Endometrial microvascular endothelial cells (primary cell): Measurements from ENCODE around the gene FTO. TPM values are rescaled to one million over a fixed set of nuclear protein-coding genes. Genes with fewer than 3 reads are reported as not detected.

ENCODE experiments used
- in situ Hi-C: cut with HindIII; loops from 2 replicates; pipeline ENCODE4 v1.10.0; 2017; ENCODE audit warnings: low sequenced_read_pairs, low pct_unique_long_range_greater_than_20kb; ENCODE audit errors: inconsistent ontology term
- total RNA-seq: library from RNA; depleted of rRNA; stranded (reverse); fragments of >200 nt; gene quantifications from one replicate; pipeline ENCODE4 v1.2.3, GENCODE V29; 2015; ENCODE audit errors: inconsistent ontology term

Gene FTO
- total RNA-seq, 1 donor from 2014 or later: 128 TPM

- in situ Hi-C loops: no loop called here
Measured at GRCh38 chr16:54107583-54108202, 403.7 kb downstream of the FTO start.

DNA sequence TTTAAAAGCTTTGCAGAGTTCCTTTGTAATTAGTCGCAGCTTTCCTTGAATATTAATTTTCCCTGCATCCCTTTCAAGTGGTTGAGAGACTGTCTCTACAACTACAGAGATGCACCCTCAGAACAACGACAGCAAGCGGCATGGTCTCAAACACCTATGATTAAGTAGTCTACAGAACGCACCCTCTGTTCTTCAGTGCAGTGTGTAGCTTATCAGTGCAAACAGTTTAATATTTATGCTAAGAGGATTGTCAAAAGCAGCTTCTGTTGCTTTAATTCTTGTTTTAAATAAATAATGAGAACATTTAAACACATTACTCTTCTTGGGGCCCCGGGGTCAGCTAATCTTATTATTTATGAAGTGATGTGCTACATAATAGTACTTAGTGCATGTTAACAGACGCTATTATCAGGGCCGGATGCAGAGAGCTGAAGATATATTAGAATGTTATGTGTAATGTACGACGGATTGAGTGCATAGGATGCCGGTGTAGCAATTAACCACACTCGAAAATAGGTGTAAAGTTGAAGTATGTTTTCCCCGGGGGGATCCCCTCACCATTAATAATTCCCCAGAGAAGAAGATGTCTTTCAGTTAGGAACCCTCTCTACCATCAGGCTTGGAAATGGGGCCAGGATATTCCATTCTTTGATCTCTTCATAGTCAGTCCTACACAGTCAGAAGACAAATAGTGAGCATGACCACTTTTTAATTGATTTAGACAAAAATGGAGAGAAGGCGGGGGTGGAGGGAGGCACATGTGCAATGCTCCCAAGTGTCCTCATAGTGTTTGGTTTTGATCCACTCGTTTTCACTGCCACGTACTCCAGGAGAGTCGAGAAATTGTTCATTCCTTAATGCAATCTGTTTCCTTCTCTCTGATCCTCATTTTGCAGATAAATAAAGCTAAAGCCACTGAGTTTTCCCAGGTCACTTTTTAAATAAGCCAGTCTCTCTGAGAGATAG is 406.3 kb downstream of the FTO start:
- in situ Hi-C loops: no loop called here

- in situ Hi-C loops: no loop called here
Measured at GRCh38 chr16:54112451-54113206, 408.7 kb downstream of the FTO start.

GRCh38 chr16:54115558-54115957 is 411.6 kb downstream of the FTO start:
- in situ Hi-C loops: no loop called here

GRCh38 chr16:54116124-54116655 is 412.2 kb downstream of the FTO start:
- in situ Hi-C loops: no loop called here

GRCh38 chr16:54118846-54119245 is 414.9 kb downstream of the FTO start:
- in situ Hi-C loops: no loop called here

- in situ Hi-C loops: no loop called here
Measured at GRCh38 chr16:54120846-54121480, 417.0 kb downstream of the FTO start.

GRCh38 chr16:54121539-54122295 is 417.8 kb downstream of the FTO start:
- in situ Hi-C loops: no loop called here

DNA sequence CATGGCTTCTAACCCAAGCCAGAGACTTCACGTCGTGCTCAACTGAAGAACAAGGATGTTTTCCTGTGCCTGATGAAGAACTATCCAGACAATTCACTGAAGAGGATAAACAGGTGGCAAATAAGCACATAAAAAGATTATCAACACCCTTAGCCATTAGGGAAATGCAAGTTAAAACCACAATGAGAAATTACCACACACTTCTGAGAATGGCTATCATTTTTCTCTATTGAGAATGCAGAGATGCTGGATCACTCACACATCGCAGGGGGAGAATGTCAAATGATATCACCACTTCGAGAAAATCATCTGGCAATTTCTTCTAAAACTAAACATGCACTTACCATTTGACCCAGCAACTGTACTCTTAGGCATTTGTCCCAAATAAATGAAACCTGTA is 419.8 kb downstream of the FTO start:
- in situ Hi-C loops: no loop called here

GRCh38 chr16:54125751-54126655 is 422.0 kb downstream of the FTO start:
- in situ Hi-C loops: no loop called here

GRCh38 chr16:54126907-54127306 is 423.0 kb downstream of the FTO start:
- in situ Hi-C loops: no loop called here

DNA sequence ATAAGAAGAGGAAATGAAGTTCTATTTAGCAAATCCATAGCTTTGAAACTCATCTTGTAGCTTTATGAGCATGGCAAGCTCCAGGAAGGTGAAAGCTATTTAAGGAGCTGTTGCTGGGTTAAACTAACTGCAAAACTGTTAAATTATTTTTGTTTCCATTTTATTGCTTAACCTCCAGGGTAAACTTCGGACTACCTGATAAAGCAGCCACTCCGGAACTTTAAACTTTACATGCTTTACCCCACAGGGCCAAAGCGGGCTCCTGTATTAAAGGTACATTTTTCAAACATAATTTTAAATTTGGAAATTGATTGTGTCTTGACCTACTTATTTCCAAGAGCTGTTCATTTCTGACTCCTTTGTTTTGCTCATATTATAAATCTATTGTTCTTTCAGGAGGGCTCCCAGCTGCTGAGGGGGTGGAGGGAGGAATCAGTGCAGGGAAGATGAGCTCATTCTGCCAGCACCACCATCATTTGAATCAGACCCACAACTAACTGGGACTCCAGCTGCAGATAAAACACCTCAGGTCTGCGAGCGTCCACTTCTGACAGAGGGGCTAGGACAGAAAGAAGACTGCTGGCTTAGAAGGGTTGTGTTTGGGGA is 424.8 kb downstream of the FTO start:
- in situ Hi-C loops: no loop called here

GRCh38 chr16:54129810-54130209 is 425.9 kb downstream of the FTO start:
- in situ Hi-C loops: no loop called here

DNA sequence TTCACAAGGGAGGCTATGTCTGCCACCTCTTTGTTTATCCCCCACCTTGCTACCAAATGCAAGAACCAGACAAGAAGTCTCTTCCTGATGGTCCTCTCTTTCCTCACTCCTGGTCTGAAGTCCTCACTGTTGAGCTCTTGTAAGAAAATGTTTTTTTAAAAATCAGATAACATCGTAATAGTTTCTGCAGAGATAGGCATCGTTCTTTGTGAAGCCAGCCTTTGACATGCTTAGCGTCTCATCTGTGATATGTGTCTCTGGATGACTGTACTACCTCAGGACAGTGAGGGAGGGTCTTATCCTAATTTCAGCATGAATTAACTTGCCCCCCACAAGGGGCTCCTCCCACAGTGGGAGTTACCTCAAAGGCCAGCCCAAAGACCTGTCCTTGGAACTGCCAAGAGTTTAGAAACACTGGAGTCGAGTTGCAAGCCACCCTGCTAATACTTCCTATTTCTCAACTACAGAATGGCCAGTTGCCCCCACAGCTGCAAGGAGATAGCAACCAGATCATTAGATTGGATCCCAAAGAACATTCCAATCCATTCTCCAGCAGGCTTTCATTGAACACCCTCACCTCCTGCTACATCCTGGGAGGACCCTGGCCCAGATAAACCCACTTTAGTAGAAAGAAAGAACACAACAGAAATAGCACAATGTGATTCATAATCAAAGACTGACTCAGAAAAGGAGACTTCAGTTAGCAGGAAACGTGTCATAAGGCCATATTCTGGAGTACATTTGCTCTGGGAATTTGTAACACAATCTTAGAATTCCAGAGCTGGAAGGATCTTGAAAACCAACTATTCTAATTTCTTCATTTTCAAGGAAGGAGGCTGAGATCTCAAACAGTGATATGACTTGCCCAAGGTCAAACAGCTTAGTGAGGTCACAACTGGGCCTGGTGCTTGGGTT is 431.7 kb downstream of the FTO start:
- in situ Hi-C loops: no loop called here

GRCh38 chr16:54136276-54136625 is 432.3 kb downstream of the FTO start:
- in situ Hi-C loops: no loop called here
